Measurements from ENCODE around the gene SCUBE2.

The SCUBE2 gene

GRCh38 chr11:9028581-9028980, 62.8 kb downstream of the SCUBE2 start:
- no peak for TF ChIP-seq CTCF (IDR thresholded peaks at IDR 0.05; ENCODE audit: low read depth, low read length)
- DNase-seq (ENCODE audit: extremely low read depth, low read depth) = no peak

GRCh38 chr11:9025101-9025850, 66.1 kb downstream of the SCUBE2 start:
- DNase-seq (ENCODE audit: extremely low read depth, low read depth) = no peak
- no peak for TF ChIP-seq CTCF (IDR thresholded peaks at IDR 0.05; ENCODE audit: low read depth, low read length)

- DNase-seq (ENCODE audit: extremely low read depth, low read depth) = no peak
- TF ChIP-seq CTCF (IDR thresholded peaks at IDR 0.05; ENCODE audit: low read depth, low read length) = no peak
Measured at GRCh38 chr11:9022961-9023680, 68.3 kb downstream of the SCUBE2 start.

- DNase-seq (ENCODE audit: extremely low read depth, low read depth) = no peak
- TF ChIP-seq CTCF (IDR thresholded peaks at IDR 0.05; ENCODE audit: low read depth, low read length) = no peak
Measured at GRCh38 chr11:9020916-9021315, 70.5 kb downstream of the SCUBE2 start.

DNA sequence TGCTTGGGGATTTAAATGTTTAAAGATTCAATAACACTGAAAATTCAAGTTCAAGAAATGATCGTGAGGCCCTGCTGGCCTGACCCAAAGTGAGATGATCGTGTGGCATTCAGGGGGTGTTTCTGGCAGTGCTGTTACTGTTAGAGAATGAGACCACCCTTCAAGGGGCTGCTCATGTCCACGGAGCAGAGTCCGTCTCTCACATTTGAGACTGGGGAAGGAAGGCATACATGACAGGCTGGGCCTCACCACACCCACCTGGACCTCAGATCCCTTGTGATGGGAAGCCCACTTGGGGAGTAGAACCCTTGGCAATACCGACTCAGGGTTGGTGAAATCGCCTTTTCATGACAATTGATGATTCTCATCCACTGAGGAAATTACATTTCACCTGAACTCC, 71.5 kb downstream of the SCUBE2 start:
- no peak for DNase-seq (ENCODE audit: extremely low read depth, low read depth)
- no peak for TF ChIP-seq CTCF (IDR thresholded peaks at IDR 0.05; ENCODE audit: low read depth, low read length)

DNA sequence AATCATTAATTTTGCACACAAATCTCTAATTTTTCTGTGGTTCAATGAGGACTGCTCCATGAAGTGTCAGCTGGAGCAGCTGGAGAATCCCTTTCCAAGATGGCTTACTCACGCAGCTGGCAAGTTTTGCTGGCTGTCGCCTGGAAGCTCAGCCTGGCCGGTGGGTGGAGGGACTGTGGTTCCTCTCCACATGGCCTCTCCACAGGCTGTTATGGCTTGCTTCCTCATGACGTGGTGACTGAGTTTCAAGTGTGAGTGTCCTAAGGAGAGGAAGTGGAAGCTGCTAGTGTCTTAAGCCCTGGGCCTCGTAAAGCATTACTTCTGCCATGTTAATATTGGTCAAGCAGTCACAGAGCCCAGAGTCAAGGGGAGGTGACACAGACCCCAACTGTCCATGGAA, 73.6 kb downstream of the SCUBE2 start:
- no peak for TF ChIP-seq CTCF (IDR thresholded peaks at IDR 0.05; ENCODE audit: low read depth, low read length)
- DNase-seq (ENCODE audit: extremely low read depth, low read depth) = no peak

- no peak for TF ChIP-seq CTCF (IDR thresholded peaks at IDR 0.05; ENCODE audit: low read depth, low read length)
- DNase-seq (ENCODE audit: extremely low read depth, low read depth) = no peak
Measured at GRCh38 chr11:9016916-9017642, 74.3 kb downstream of the SCUBE2 start.
